ENCODE measurements around the gene CD109. TPM values are rescaled to one million over a fixed set of nuclear protein-coding genes. Genes with fewer than 3 reads are reported as not detected.
"Not testable (repeated sequence)": the region's sequence is repeated elsewhere in the genome, so short reads cannot be mapped to it uniquely, and the experiment has no call there.

Gene CD109
- total RNA-seq, 1 donor from 2014 or later, result 27.4 TPM

DNA sequence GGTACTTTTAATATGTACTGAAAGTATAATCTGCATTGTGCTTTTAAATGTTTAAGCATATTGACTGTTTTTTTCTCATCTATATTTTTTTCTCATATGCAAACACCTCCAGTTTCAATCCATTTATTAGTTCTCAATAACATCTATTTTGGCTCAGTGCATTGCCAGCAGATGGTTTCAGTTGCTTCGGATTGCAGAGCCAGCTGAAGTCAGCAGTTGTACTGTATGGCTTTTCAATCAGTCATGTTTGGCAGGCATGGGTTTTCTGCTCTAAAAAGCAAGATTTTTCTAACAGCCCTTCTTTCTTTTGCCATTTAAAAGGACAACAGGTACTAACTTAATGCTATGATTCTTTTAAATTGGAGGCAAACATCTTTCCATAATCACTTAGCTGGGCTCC is 121.2 kb downstream of the CD109 start:
- Histone ChIP-seq H3K27me3 (ENCODE audit: control insufficient read depth, insufficient read depth, low read length) (no peaks in the 10 kb centered on the region), H3K4me3 (ENCODE audit: low read depth, low read length) (no peak overlapping the region), H3K36me3 (ENCODE audit: control insufficient read depth, insufficient read depth, low read length) (peaks cover 3% of the 10 kb centered on the region)
- FAIRE-seq (no peak), DNase-seq (ENCODE audit: low read depth) (no peak)
- TF ChIP-seq, protein P1, sequence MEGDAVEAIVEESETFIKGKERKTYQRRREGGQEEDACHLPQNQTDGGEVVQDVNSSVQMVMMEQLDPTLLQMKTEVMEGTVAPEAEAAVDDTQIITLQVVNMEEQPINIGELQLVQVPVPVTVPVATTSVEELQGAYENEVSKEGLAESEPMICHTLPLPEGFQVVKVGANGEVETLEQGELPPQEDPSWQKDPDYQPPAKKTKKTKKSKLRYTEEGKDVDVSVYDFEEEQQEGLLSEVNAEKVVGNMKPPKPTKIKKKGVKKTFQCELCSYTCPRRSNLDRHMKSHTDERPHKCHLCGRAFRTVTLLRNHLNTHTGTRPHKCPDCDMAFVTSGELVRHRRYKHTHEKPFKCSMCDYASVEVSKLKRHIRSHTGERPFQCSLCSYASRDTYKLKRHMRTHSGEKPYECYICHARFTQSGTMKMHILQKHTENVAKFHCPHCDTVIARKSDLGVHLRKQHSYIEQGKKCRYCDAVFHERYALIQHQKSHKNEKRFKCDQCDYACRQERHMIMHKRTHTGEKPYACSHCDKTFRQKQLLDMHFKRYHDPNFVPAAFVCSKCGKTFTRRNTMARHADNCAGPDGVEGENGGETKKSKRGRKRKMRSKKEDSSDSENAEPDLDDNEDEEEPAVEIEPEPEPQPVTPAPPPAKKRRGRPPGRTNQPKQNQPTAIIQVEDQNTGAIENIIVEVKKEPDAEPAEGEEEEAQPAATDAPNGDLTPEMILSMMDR (IDR thresholded peaks at IDR 0.05; ENCODE audit: insufficient read depth, low read length, severe bottlenecking), result no peak

DNA sequence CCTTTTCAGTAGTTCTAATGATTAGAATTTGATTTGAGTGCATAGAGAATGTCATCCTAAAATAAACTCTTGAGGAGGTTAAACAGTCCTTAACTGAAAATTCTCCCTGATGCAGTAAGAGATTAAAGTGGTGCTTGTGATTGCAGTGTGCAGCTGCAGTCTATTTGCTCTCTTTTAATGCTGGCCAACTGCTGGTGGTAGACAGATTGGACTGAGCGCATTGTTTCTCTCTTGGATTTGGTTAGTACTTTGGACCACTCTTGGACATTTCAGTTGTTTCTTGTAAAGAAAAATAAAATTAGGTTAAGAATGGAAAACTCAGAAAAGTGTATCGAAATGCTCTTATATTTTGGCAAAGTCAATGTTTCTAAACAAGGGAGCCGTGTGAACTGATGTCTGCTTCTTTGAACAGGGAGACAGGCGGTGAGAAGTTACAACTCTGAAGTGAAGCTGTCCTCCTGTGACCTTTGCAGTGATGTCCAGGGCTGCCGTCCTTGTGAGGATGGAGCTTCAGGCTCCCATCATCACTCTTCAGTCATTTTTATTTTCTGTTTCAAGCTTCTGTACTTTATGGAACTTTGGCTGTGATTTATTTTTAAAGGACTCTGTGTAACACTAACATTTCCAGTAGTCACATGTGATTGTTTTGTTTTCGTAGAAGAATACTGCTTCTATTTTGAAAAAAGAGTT is 127.2 kb downstream of the CD109 start:
- TF ChIP-seq, protein P1 (IDR thresholded peaks at IDR 0.05; ENCODE audit: insufficient read depth, low read length, severe bottlenecking), result no peak
- no peak overlapping the region for H3K4me3 ChIP-seq (ENCODE audit: low read depth, low read length)
- DNase-seq (ENCODE audit: low read depth) (no peak), FAIRE-seq (no peak)
- H3K27me3 ChIP-seq (ENCODE audit: control insufficient read depth, insufficient read depth, low read length), result no peaks in the 10 kb centered on the region
- H3K36me3 ChIP-seq (ENCODE audit: control insufficient read depth, insufficient read depth, low read length), result peaks cover 6% of the 10 kb centered on the region

DNA sequence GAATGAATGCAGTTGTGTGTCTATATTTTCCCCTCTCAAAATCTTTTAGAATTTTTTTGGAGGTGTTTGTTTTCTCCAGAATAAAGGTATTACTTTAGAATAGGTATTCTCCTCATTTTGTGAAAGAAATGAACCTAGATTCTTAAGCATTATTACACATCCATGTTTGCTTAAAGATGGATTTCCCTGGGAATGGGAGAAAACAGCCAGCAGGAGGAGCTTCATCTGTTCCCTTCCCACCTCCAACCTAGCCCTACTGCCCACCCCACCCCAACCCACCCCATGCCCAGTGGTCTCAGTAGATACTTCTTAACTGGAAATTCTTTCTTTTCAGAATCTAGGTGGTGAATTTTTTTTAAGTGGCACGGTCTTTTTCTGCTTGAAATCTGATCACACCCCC is 127.8 kb downstream of the CD109 start:
- no peak for FAIRE-seq
- H3K27me3 ChIP-seq (ENCODE audit: control insufficient read depth, insufficient read depth, low read length), result no peaks in the 10 kb centered on the region

DNA sequence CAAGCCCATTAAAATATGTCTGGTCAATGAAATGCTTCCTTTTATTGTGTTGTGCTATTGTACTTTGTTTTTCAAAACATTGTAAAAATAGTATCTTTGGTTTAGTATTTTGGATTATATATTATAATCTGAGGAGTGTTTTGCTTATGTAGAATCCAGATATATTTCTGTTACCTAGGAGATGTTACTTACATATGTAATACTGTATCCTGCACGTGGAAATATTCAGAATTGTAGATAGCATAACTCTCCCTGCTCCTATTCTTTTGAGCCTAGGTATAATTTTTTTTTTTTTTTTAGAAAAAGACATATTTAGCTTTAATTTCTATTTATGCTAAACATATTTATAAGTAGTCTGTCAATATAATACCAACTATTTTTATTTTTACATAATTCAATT is 130.6 kb downstream of the CD109 start:
- Histone ChIP-seq H3K36me3 (ENCODE audit: control insufficient read depth, insufficient read depth, low read length) (peaks cover 4% of the 10 kb centered on the region), H3K4me3 (ENCODE audit: low read depth, low read length) (no peak overlapping the region), H3K27me3 (ENCODE audit: control insufficient read depth, insufficient read depth, low read length) (no peaks in the 10 kb centered on the region)
- TF ChIP-seq, protein P1 (IDR thresholded peaks at IDR 0.05; ENCODE audit: insufficient read depth, low read length, severe bottlenecking), result no peak
- FAIRE-seq (no peak), DNase-seq (ENCODE audit: low read depth) (no peak)

More for the DNA sequence above, 127.8 kb downstream of the CD109 start:
- peaks cover 6% of the 10 kb centered on the region for H3K36me3 ChIP-seq (ENCODE audit: control insufficient read depth, insufficient read depth, low read length)
- no peak overlapping the region for H3K4me3 ChIP-seq (ENCODE audit: low read depth, low read length)
- TF ChIP-seq, protein P1 (IDR thresholded peaks at IDR 0.05; ENCODE audit: insufficient read depth, low read length, severe bottlenecking), result no peak
- DNase-seq (ENCODE audit: low read depth), result no peak

DNA sequence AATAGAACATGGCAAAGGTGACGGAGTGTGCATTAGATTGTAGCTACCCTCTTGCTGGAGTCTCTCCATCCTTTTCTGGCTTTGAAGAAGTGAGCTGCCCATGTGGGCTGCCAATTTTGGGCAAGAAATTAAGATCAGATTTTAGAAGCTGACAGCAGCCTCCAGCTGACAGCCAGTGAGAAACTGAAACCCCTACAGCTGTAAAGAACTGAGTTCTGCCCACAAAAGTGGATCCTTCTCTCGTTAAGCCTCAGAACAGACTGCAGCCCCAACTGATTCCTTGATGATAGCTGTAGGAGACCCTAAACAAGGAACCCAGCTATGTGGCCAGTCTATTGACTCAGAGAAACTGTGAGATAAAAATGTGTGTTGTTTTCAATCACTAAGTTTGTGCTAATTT is 134.1 kb downstream of the CD109 start:
- FAIRE-seq (no peak), DNase-seq (ENCODE audit: low read depth) (no peak)
- TF ChIP-seq, protein P1 (IDR thresholded peaks at IDR 0.05; ENCODE audit: insufficient read depth, low read length, severe bottlenecking), result no peak
- H3K27me3 ChIP-seq (ENCODE audit: control insufficient read depth, insufficient read depth, low read length), result no peaks in the 10 kb centered on the region
- no peak overlapping the region for H3K4me3 ChIP-seq (ENCODE audit: low read depth, low read length)
- peaks cover 1% of the 10 kb centered on the region for H3K36me3 ChIP-seq (ENCODE audit: control insufficient read depth, insufficient read depth, low read length)

DNA sequence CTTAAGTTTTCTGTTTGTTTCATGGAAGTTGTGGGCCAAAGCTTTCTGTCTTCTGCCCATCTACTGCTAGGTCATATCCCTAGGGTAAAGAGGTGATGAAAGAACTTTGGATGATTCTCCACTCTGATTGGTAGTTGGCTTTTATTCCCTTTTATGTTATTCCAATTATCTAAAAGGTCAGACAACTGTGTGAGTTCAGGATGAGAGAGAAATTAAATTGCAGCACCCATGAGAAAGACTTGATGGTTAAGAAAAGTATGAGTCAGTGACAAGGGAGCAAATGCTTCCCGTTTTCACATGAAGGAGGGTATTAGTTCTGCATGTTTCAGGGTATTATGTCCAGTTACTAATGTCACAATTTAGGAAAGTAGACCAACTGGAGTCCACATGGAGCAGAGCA is 136.3 kb downstream of the CD109 start:
- FAIRE-seq (no peak), DNase-seq (ENCODE audit: low read depth) (no peak)
- Histone ChIP-seq H3K27me3 (ENCODE audit: control insufficient read depth, insufficient read depth, low read length) (no peaks in the 10 kb centered on the region), H3K36me3 (ENCODE audit: control insufficient read depth, insufficient read depth, low read length) (peaks cover 1% of the 10 kb centered on the region), H3K4me3 (ENCODE audit: low read depth, low read length) (no peak overlapping the region)
- TF ChIP-seq, protein P1 (IDR thresholded peaks at IDR 0.05; ENCODE audit: insufficient read depth, low read length, severe bottlenecking), result no peak

DNA sequence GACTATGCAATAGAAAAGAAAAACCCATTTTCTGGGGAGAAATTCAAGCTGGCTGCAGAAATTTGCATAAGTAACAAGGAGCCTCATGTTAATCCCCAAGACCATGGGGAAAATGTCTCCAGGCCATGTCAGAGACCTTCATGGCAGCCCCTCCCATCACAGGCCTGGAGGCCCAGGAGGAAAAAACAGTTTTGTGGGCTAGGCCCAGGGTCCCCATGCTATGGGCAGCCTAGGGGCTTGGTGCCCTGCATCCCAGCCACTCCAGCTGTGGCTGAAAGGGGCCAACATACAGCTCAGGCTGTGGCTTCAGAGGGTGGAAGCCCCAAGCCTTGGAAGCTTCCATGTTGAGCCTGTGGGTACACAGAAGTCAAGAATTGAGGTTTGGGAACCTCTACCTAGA is 148.7 kb downstream of the CD109 start:
- H3K36me3 ChIP-seq (ENCODE audit: control insufficient read depth, insufficient read depth, low read length); FAIRE-seq: not testable (repeated sequence)

DNA sequence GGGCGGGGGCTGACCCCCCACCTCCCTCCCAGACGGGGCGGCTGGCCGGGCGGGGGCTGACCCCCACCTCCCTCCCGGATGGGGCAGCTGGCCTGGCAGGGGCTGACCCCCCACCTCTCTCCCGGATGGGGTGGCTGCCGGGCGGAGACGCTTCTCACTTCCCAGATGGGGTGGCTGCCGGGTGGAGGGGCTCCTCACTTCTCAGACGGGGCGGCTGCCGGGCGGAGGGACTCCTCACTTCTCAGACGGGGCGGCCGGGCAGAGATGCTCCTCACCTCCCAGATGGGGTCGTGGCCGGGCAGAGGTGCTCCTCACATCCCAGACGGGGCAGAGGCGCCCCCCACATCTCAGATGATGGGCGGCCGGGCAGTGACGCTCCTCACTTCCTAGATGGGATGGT is 155.0 kb downstream of the CD109 start:
- H3K4me3 ChIP-seq (ENCODE audit: low read depth, low read length); FAIRE-seq; H3K27me3 ChIP-seq (ENCODE audit: control insufficient read depth, insufficient read depth, low read length): not testable (repeated sequence)

More for the DNA sequence above, 148.7 kb downstream of the CD109 start:
- not testable (repeated sequence) for H3K4me3 ChIP-seq (ENCODE audit: low read depth, low read length); H3K27me3 ChIP-seq (ENCODE audit: control insufficient read depth, insufficient read depth, low read length); DNase-seq (ENCODE audit: low read depth)

More for the DNA sequence above, 155.0 kb downstream of the CD109 start:
- H3K36me3 ChIP-seq (ENCODE audit: control insufficient read depth, insufficient read depth, low read length); DNase-seq (ENCODE audit: low read depth): not testable (repeated sequence)
